Neural cell (in vitro differentiated cells): ENCODE measurements around the gene KRTAP10-2.

Experiments
- EP300 ChIP-seq: fragments of 450-650 bp; conservative IDR thresholded peaks from 2 replicates; pipeline ENCODE4 v1.6.1; 2014; ENCODE audit warnings: antibody characterized with exemption, mild to moderate bottlenecking, moderate library complexity; ENCODE audit not compliant: poor library complexity, severe bottlenecking
- EZH2 ChIP-seq: fragments of 200-600, 300-800 bp; shearing (Covaris generic), sonication (generic); IDR thresholded peaks from 2 replicates; pipeline ENCODE4 v1.6.1; 2014; ENCODE audit warnings: antibody characterized with exemption, low read length, borderline replicate concordance, mild to moderate bottlenecking; ENCODE audit not compliant: insufficient read depth, poor library complexity, severe bottlenecking
- POLR2AphosphoS5 ChIP-seq: IDR thresholded peaks from 2 replicates; pipeline ENCODE4 v1.6.1; 2012
- RAD21 ChIP-seq: fragments of 450-650 bp; conservative IDR thresholded peaks from 2 replicates; pipeline ENCODE4 v1.6.1; 2014; ENCODE audit warnings: antibody characterized with exemption, mild to moderate bottlenecking, moderate library complexity
- REST ChIP-seq: IDR thresholded peaks from 2 replicates; pipeline ENCODE4 v1.6.1; 2012; ENCODE audit warnings: borderline replicate concordance
- SMC3 ChIP-seq: fragments of 450-650 bp; conservative IDR thresholded peaks from 2 replicates; pipeline ENCODE4 v1.6.1; 2014; ENCODE audit warnings: antibody characterized with exemption, mild to moderate bottlenecking, moderate library complexity; ENCODE audit not compliant: poor library complexity
- TAF1 ChIP-seq: IDR thresholded peaks from 2 replicates; pipeline ENCODE4 v1.6.1; 2012; ENCODE audit warnings: low read depth
- TF ChIP-seq, protein P1 (sequence below): fragments of 450-650 bp; IDR thresholded peaks from 2 replicates; pipeline ENCODE4 v1.5.1; 2014; ENCODE audit warnings: antibody characterized with exemption, mild to moderate bottlenecking, moderate library complexity; ENCODE audit not compliant: poor library complexity, severe bottlenecking

GRCh38 chr21:44544566-44544965 lies 6.7 kb downstream of the KRTAP10-2 start:
- TF ChIP-seq TAF1: no peak
- TF ChIP-seq, protein P1, sequence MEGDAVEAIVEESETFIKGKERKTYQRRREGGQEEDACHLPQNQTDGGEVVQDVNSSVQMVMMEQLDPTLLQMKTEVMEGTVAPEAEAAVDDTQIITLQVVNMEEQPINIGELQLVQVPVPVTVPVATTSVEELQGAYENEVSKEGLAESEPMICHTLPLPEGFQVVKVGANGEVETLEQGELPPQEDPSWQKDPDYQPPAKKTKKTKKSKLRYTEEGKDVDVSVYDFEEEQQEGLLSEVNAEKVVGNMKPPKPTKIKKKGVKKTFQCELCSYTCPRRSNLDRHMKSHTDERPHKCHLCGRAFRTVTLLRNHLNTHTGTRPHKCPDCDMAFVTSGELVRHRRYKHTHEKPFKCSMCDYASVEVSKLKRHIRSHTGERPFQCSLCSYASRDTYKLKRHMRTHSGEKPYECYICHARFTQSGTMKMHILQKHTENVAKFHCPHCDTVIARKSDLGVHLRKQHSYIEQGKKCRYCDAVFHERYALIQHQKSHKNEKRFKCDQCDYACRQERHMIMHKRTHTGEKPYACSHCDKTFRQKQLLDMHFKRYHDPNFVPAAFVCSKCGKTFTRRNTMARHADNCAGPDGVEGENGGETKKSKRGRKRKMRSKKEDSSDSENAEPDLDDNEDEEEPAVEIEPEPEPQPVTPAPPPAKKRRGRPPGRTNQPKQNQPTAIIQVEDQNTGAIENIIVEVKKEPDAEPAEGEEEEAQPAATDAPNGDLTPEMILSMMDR: no peak
- no peak for TF ChIP-seq SMC3
- no peak for TF ChIP-seq EP300
- no peak for TF ChIP-seq POLR2AphosphoS5
- no peak for TF ChIP-seq RAD21
- no peak for TF ChIP-seq EZH2
- no peak for TF ChIP-seq REST
